PC-9 (cell line): ENCODE data around the gene LIMS1.

ENCODE experiments used
- EZH2 ChIP-seq: fragments of 200-600 bp; sonication (generic); IDR thresholded peaks from 2 replicates; pipeline ENCODE4 v1.8.0; 2017; ENCODE audit warnings: antibody characterized with exemption, low read depth
- TF ChIP-seq, protein P1 (sequence below): fragments of 200-600 bp; sonication (generic); conservative IDR thresholded peaks from 2 replicates; pipeline ENCODE4 v1.6.1; 2017; ENCODE audit warnings: mixed run types, antibody characterized with exemption, mild to moderate bottlenecking, moderate library complexity

DNA sequence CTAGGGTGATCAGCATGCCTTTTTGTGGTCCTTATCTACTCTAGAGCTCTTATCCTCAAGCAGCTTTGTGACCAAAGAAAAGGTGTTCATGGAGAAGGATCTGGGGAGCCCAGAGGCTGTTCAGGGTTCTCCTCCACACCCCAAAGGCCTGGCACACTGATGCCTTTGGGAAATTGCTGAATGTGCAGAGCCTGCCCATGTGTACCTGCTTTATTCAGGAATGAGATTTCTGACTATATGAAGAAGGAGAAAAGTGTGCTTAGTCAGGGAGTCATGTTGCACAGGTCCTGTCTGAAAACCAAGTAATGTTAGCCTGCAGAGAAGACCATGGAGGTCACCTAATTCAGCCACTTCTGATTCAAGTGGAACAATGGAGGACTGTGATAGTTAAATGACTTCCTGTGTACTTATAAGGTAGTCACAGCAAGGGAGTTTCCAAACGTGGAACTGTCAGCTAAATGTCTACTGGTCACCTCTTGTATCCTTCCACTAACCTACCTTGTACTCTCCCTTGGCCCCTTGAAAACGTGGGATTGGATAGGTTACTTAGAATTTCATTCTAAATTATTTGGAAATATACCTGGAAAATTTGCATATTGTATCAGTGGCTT is 81.3 kb downstream of the LIMS1 start:
- TF ChIP-seq, protein P1, sequence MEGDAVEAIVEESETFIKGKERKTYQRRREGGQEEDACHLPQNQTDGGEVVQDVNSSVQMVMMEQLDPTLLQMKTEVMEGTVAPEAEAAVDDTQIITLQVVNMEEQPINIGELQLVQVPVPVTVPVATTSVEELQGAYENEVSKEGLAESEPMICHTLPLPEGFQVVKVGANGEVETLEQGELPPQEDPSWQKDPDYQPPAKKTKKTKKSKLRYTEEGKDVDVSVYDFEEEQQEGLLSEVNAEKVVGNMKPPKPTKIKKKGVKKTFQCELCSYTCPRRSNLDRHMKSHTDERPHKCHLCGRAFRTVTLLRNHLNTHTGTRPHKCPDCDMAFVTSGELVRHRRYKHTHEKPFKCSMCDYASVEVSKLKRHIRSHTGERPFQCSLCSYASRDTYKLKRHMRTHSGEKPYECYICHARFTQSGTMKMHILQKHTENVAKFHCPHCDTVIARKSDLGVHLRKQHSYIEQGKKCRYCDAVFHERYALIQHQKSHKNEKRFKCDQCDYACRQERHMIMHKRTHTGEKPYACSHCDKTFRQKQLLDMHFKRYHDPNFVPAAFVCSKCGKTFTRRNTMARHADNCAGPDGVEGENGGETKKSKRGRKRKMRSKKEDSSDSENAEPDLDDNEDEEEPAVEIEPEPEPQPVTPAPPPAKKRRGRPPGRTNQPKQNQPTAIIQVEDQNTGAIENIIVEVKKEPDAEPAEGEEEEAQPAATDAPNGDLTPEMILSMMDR = no peak
- no peak for TF ChIP-seq EZH2
